Ovary (tissue), 9 donors: ENCODE data around the gene PTPN23. TPM values are rescaled to one million over a fixed set of nuclear protein-coding genes. Genes with fewer than 3 reads are reported as not detected.

Source experiments
- DNase-seq, 5 donors: peaks; one replicate each; pipeline ENCODE4 v3.0.0-alpha.2; 2019 to 2020
- H3K27ac ChIP-seq, 2 donors: fragments of 200-600 bp; one replicate each; pipeline versions ENCODE4 v1.5.1 to v1.8.0; 2019 to 2022
- H3K27me3 ChIP-seq: fragments of 200-600 bp; one replicate; pipeline ENCODE4 v1.8.0; 2022
- H3K36me3 ChIP-seq: fragments of 200-600 bp; sonication (generic); one replicate; pipeline ENCODE4 v1.5.1; 2019
- H3K4me1 ChIP-seq: one replicate; pipeline ENCODE4 v1.8.1; 2013; ENCODE audit warnings: mild to moderate bottlenecking, moderate library complexity; ENCODE audit not compliant: insufficient read depth
- H3K4me3 ChIP-seq: fragments of 200-600 bp; sonication (generic); one replicate; pipeline ENCODE4 v1.5.1; 2017
- H3K9me3 ChIP-seq, 2 donors: fragments of 200-600 bp in 1 of 2; sonication (generic) in 1 of 2; one replicate each; pipeline versions ENCODE4 v1.5.1 to v1.8.1; 2013 to 2019; ENCODE audit warnings: mild to moderate bottlenecking in 1 of 2, moderate library complexity in 1 of 2
- CTCF ChIP-seq, 3 donors: fragments of 450-650 bp in 2 of 3; fragments of 200-600 bp in 1 of 3; IDR thresholded peaks; one replicate each; pipeline versions ENCODE4 v1.5.1 to v1.8.0; 2016 to 2022; ENCODE audit warnings: antibody characterized with exemption in 3 of 3, mild to moderate bottlenecking in 1 of 3
- EP300 ChIP-seq: sonication (generic); formaldehyde crosslinking; IDR thresholded peaks from one replicate; pipeline ENCODE4 v1.6.1; 2017; ENCODE audit warnings: antibody characterized with exemption
- POLR2A ChIP-seq: fragments of 450-650 bp; IDR thresholded peaks from one replicate; pipeline ENCODE4 v1.6.1; 2017; ENCODE audit warnings: antibody characterized with exemption, mild to moderate bottlenecking, moderate library complexity
- WGBS, 3 donors: extraction: QIAGEN DNeasy Blood & Tissue Kit in 1 of 3; methylation state at CpG; one replicate each; pipeline versions ENCODE4 v1.1.5 to v1.1.7; 2013 to 2017; 5-methylcytosine and 5-hydroxymethylcytosine counted together
- intact Hi-C, 4 donors: fragments of 100-400 bp; cut with DNase I; formaldehyde crosslinking; loops; one replicate each; pipeline versions ENCODE4 v1.11.0 to v1.15.1; 2022 to 2023
- polyA plus RNA-seq, 2 donors: library from polyadenylated mRNA; stranded (reverse); fragments of 200-250 nt in 1 of 2; fragments of 350-450 nt in 1 of 2; fragmentation: Illumina TruSeq in 1 of 2; extraction: RNeasy Lipid Tissue Mini Kit (QIAGEN cat#74804) in 1 of 2; gene quantifications; one replicate each; pipeline ENCODE4 v1.2.3, GENCODE V29; 2013 to 2014
- total RNA-seq, 7 donors: library from RNA; depleted of rRNA in 2 of 7; stranded (reverse); fragments of >200 nt in 2 of 7; fragmentation: NEBNext Ultra II Directional in 3 of 7; extraction: Animal tissue kit (Norgen Biotek cat#: 25700) in 3 of 7; gene quantifications; one replicate each; pipeline versions ENCODE4 v1.1.0 to v1.2.4, GENCODE V29; 2016 to 2023
- donor health status: DM: no; HTN: no; CAD: no; lungs with moderate emphysema.
- donor health status: DM: no; HTN: no; CAD: no.
- donor health status: Bipolar disorder and iron deficiency.
- donor health status: DM: yes; HTN: yes; CAD: no.
- donor health status: DM: no; HTN: no; CAD: no.
- donor health status: DM: yes; HTN: yes; CAD: no.

Gene PTPN23
- total and polyA plus RNA-seq, 9 donors: 7.3 to 56.9 (median 42.6) TPM

- 30 to 39% (median 31%) methylated on average over 8 of the region's 8 CpGs for WGBS, 3 donors
- Histone ChIP-seq H3K27me3 (no peaks in the 10 kb centered on the region), H3K9me3 (no peaks in the 10 kb centered on the region), H3K27ac (no peak overlapping the region), H3K36me3 (no peaks in the 10 kb centered on the region), H3K4me1 (peaks cover 18% of the 10 kb centered on the region), H3K4me3 (no peak overlapping the region)
- TF ChIP-seq EP300 (no peak), POLR2A (no peak), CTCF (IDR thresholded peaks at IDR 0.05) (no peak)
- intact Hi-C loops: no loop called here
- DNase-seq: no peak
These were observed 13.5 kb downstream of the PTPN23 start for GRCh38 chr3:47394140-47394870.

DNA sequence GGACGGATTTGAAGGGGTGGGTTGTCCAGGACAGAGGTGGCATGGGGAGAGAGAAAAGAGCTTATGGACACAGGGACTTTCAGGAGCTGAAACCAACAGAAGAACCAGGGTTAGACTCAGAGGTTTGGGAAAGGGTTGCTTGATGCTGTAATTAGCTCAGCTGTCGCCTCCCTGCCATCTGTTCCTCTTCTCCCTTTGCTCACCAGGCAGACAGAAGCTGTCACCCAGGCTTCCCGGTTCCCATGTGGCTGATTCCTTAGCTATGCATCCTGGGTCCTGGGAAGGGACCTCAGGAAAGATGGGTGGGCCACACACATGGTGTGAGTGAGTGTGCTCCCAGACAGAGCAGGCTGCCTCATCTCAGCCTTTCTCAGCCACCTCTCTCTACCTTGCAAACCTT, 14.1 kb downstream of the PTPN23 start:
- H3K4me3 ChIP-seq: no peak overlapping the region
- WGBS, 3 donors: 38 to 59% (median 53%) methylated on average over 3 of the region's 3 CpGs
- peaks cover 15% of the 10 kb centered on the region for H3K4me1 ChIP-seq
- H3K27ac ChIP-seq: no peak overlapping the region
- TF ChIP-seq EP300 (no peak), POLR2A (no peak), CTCF (IDR thresholded peaks at IDR 0.05) (no peak)
- no peaks in the 10 kb centered on the region for H3K9me3 ChIP-seq
- intact Hi-C loops: no loop called here
- DNase-seq: no peak
- H3K36me3 ChIP-seq: no peaks in the 10 kb centered on the region
- no peaks in the 10 kb centered on the region for H3K27me3 ChIP-seq

DNA sequence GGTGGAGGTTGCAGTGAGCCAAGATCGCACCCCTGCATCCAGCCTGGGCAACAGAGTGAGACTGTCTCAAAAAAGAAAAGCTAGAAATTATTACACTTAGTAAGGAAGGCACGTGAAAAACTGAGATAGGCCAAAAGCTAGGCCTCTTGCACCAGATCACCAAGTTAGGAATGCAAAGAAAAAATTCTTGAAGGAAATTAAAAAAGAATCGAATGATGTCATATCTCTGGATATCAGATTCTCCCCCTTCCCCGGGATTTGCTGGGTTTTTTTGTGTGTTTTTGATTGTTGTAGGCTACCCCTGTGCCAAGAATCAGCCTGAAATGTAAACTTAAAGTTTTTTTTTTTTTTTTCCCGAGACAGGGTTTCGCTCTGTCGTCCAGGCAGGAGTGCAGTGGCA, 17.4 kb downstream of the PTPN23 start:
- Histone ChIP-seq H3K4me3 (no peak overlapping the region), H3K27ac (no peak overlapping the region), H3K27me3 (no peaks in the 10 kb centered on the region), H3K36me3 (no peaks in the 10 kb centered on the region), H3K4me1 (peaks cover 15% of the 10 kb centered on the region), H3K9me3 (no peaks in the 10 kb centered on the region)
- TF ChIP-seq POLR2A: no peak
- no peak for TF ChIP-seq CTCF (IDR thresholded peaks at IDR 0.05)
- TF ChIP-seq EP300: no peak
- intact Hi-C loops: no loop called here
- DNase-seq: no peak
- 37 to 61% (median 41%) methylated on average over 7 of the region's 7 CpGs for WGBS, 3 donors

GRCh38 chr3:47399016-47399415, 18.2 kb downstream of the PTPN23 start:
- no peak for DNase-seq
- Histone ChIP-seq H3K27me3 (no peaks in the 10 kb centered on the region), H3K27ac (no peak overlapping the region), H3K9me3 (no peaks in the 10 kb centered on the region), H3K4me1 (peaks cover 16% of the 10 kb centered on the region), H3K36me3 (no peaks in the 10 kb centered on the region), H3K4me3 (no peak overlapping the region)
- intact Hi-C loops: no loop called here
- 91 to 100% (median 94%) methylated on average over 1 of the region's 1 CpG for WGBS, 3 donors
- TF ChIP-seq CTCF (IDR thresholded peaks at IDR 0.05) (no peak), POLR2A (no peak), EP300 (no peak)
